Activated T-cell treated with anti-CD3 and anti-CD28 coated beads, Interleukin-2, amount 50 U/mL, for 48 hours (primary cell): Measurements from ENCODE around the gene FSTL4.

Experiments
- DNase-seq, 2 experiments: peaks; one replicate each; pipeline ENCODE4 v3.0.0-alpha.2; 2020

Gene FSTL4

GRCh38 chr5:133423011-133423617, 189.2 kb downstream of the FSTL4 start:
- DNase-seq, result no peak

DNA sequence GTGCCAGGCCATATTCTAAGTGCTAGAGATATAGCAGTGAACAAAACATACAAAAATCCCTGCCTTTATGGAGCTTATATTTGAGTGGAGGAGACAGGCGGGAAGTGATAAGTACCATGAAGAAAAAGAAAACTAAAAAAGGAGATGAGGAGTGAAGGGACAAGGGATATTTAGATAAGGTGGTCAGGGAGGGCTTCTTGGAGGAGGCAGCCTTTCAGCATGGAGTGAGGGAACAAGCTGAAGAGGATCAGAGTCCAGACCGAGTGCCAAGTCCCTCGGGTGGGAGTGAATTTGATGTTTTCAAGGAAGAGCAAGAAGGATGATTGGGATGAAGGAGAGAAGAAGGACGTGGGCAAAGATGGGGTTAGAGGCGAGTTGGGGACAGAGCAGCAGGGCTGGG, 190.5 kb downstream of the FSTL4 start:
- DNase-seq, result no peak

- DNase-seq, result peak; percentile 43 to 44
These were observed 190.9 kb downstream of the FSTL4 start for GRCh38 chr5:133421394-133421793.

GRCh38 chr5:133420440-133421301, 191.7 kb downstream of the FSTL4 start:
- no peak for DNase-seq

- DNase-seq, result no peak
These were observed 196.4 kb downstream of the FSTL4 start for GRCh38 chr5:133415906-133416305.

DNA sequence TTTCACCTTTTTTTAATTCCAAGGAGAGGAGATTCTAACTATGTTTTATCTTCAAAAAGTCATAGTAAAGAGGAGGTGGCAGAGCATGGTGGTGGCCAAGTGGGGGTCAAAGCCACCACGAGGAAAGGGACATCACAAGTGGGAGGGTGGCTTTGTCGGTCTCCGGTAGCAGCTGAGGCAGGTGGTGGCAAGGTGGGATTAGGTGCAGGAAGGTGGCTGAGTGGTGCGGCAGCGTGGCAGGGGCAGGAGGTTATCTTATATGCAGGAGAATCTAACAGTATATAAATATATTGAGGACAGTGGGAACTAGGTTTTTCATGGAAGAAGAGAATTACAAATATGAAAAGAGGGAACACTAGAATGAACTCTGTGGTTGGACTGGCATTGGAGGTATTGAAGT, 196.8 kb downstream of the FSTL4 start:
- DNase-seq, result no peak

GRCh38 chr5:133412661-133413060, 199.7 kb downstream of the FSTL4 start:
- DNase-seq, result no peak

GRCh38 chr5:133410335-133410828, 202.0 kb downstream of the FSTL4 start:
- no peak for DNase-seq

- DNase-seq, result no peak
These were observed 203.1 kb downstream of the FSTL4 start for GRCh38 chr5:133409210-133409674.

DNA sequence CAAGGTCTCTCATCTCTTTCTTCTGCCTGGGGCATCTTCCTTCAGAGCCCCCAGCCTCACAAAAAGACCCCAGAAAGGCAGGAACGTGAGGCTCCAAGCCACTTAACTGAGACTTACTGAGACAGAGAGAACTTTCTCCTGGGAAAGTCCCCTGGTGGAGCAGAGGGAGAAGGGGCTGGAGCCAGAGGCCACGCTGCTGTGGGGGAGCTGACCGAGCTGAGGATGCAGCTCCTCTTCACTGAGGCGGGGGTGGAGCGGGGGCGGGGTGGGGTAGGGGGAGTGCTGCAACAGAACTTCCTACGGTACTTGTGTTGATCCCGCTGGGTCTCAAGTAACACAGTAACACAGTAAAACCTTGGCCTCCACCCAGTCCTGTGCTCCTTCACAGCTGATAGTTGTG, 204.0 kb downstream of the FSTL4 start:
- DNase-seq, result no peak

GRCh38 chr5:133406977-133407632, 205.2 kb downstream of the FSTL4 start:
- DNase-seq, result no peak

DNA sequence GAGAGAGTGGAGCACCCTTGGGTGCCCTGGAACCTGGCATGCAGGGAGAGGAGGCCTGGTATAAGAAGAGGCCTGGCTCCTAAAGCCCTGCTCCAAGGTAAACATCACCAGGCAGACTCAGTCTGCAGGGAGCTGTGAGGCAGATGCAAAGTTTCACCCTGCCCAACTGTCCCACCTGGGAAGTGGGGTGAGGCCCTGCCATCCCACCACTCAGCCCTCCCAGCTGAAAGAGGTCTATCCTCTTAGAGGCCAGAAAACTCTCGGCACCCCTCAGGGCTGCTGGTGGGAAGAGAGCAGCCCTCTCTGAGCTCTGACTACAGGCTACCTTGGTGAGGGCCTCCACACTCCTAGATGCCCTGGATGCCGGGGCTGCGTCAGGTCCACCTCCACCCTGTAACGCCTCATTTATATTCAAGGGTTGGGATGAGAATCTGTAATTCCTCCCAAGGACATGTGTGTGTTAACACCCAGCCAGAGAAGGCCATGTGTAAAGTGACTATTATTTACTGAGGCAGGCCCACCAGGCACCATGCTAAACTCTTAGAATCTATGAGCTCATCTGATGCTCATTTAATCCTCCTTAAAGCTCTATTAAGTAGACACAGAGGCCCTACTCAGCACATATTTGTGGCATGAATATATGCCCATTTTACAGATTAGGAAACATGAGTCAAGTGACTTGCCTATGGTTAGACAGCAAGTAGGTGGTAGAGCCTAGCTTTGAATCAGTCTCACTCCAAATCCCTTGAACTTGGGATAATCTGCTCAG, 205.9 kb downstream of the FSTL4 start:
- DNase-seq, result no peak

- peak in 1 of 2 experiments; percentile 10 for DNase-seq
These were observed 206.9 kb downstream of the FSTL4 start for GRCh38 chr5:133405275-133406034.

DNA sequence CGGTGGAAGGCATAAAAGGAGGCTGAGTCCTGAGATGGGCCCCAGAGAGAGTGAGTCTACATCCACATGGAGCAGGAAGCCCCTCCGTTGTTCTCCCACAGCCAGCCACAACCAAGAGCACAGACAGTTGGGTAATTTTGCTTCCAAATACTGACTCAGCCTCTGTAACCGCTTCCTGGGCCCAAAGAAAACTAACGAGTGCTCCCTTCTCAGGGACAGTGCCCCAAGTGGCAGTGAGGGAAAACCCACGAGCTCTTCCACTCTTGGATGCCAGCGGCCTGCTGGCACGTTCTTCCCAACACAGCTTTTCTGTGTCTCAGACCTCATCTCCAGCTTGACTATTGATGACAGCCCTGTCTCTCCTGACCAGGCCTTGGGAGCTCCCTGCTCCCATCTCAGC, 207.6 kb downstream of the FSTL4 start:
- DNase-seq, result peak in 1 of 2 experiments; percentile 17

GRCh38 chr5:133403741-133404364, 208.5 kb downstream of the FSTL4 start:
- no peak for DNase-seq

DNA sequence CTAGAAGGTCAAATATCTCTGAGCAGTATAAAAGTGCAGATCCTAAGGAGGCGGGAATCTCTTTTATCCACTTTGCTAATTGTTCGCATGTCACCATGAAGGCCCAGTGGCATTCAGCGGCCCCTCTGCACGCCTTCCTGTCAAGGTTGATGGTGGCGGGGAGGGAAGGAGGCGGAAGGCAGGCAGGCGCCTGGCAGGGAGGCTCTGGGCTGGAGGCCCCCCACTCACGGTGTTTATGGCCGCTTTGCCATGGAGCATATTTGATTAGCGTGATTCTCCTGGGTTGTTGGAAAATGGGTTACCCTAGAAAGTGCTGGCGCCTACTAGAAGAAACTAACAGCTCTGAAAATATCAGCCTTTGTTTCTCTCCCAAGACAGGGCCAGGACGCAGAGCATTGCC, 209.6 kb downstream of the FSTL4 start:
- no peak for DNase-seq

DNA sequence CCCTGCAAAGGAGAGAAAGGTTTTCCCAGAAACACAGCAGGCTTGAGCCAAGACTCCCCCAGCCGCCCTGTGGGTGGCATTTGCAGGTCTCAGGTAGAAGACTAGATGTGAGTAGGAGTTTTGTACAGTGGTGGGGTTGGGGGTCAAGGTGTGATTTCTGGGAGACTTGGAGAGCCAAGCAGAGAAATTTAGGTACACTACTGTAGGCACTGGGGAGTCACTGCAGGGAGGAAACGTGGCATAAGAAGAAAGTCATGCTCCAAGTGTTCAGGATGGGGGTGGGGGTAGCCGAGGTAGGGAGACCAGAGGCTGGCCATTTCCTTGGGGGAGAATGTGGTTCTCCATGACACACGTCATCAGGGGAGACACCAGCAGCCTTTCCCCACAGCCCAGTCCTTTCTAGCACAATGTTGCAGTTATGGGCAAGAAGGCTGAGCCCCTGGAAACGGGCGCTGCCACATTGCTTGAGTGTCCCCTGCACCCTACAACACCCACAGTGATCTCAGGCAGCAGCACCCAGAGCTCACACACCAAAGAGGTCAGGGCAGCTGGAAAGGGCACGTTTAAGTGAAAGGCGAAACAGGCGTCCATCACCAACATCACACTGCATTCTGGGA, 210.5 kb downstream of the FSTL4 start:
- DNase-seq, result no peak

- no peak for DNase-seq
These were observed 211.4 kb downstream of the FSTL4 start for GRCh38 chr5:133400831-133401351.

DNA sequence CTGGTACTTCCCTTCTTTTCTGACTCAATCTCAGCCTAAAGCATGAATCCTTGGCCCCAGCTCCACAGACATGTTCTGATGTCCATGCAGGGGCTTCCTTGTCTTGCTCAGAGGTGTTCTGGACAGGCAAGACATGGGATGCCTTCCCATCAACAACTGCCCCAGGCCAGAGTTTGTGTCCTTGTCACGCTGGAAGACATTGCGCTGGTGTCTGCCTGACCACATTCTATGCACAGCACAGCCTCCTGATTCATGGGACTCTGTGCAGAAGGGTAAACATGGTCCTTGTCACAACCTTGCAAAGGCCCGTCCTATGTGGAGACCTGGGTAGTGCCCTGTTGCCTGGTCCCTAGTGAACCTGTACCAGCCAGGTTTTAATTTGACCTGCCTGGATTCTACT, 212.2 kb downstream of the FSTL4 start:
- no peak for DNase-seq

DNA sequence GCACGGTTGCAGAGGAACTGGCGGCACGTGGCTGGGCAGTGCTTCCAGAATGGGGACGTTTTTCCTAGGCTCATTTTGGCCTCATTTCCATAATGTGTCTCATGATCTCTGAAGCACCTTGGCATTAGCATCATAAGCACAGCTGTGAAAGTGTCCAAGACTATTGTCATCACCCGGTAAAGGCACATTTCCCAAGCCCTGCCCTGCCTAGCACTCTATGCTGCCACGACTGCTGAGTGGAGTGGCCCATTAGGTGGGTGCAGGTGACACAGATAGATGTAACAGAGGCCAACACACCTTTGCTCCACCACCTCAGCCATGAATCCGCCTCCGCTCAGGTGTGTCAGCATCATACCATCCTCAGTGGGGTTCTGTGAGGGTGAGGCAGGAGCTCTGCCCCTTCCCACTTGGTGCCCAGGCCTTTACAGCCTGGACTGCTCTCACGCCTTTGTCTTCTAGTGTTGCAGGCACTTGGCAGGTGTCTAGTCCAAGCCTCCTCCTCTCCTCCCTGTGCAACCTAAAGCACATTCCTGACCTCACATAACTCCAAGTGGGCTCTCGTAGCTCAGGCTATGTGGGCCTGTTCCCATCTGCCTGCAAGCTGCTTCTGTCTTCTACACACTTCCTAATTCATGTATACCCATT, 213.0 kb downstream of the FSTL4 start:
- DNase-seq, result no peak
